GM21619 (cell line): ENCODE results near the gene CHST14.
A peak's percentile ranks its signal among the peaks of the same experiment; 100 is the strongest.

Source experiments
- ATAC-seq: cut with Tn5 transposase; IDR thresholded peaks from one replicate; pipeline ENCODE4 v1.9.1; 2021; ENCODE audit not compliant: unreplicated experiment

The CHST14 gene

DNA sequence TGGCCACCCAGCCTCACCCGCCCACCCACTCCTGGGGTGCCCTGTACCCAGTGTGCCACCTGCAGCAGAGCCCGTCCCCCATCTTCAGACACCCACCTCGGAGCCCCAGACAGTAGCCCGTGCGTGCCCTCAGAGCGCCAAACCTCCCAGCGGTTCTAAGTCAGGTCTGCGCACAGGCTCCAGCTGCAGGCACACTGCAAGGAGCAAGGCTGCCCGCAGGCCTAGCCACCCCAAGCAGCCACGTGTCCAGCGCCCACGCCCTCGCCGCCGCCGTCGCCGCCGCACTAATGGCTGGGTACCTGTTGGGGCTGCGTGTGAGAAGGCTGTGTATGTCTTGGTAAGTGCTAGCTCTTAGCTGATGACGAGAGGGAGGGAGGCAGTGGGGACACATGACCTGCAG is 8.8 kb upstream of the CHST14 start:
- ATAC-seq, result no peak

DNA sequence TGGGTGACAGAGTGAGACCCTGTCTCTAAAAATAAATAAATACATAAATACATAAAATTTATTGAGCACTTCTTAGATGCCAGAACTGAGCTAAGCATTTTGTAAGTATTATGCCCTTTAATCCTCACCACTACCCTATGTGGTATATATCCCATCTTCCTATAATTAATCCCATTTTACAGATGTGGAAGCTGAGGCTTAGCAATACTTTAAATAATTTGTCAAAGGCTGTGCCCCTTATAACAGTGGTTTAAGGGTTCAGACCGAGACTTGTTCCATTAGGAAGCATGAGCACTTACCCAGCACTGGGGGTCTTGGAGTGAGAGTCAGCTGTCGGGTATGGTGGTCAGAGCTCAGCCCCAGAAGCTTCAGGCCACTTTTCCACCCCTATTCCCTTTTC is 7.5 kb upstream of the CHST14 start:
- no peak for ATAC-seq

DNA sequence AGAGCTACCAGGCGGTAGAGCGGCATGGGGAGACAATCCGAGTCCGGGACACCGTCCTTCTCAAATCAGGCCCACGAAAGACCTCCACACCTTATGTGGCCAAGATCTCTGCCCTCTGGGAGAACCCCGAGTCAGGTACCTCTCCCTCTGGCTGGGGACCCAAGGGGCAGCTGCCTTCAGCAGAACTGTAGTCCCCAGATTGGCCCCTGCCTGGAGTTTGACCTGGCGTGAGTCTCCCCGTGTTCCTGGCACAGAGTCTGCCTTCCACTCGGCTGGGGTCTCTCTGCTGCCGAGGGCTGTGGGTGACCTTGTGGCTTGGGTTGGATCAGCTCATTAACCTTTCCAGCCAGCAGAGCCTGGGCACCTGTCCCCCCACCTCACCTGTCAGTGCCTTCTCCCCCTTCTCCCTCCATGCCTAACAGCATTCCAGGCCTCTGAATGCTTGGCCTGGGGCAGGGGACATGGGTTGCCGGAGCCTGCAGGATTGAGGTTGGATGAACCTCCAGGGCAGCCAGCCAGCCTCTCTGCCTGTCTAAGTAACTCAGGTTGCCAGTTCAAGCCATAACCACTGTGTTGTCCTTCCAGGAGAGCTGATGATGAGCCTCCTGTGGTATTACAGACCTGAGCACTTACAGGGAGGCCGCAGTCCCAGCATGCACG is 6.8 kb upstream of the CHST14 start:
- ATAC-seq, result no peak

DNA sequence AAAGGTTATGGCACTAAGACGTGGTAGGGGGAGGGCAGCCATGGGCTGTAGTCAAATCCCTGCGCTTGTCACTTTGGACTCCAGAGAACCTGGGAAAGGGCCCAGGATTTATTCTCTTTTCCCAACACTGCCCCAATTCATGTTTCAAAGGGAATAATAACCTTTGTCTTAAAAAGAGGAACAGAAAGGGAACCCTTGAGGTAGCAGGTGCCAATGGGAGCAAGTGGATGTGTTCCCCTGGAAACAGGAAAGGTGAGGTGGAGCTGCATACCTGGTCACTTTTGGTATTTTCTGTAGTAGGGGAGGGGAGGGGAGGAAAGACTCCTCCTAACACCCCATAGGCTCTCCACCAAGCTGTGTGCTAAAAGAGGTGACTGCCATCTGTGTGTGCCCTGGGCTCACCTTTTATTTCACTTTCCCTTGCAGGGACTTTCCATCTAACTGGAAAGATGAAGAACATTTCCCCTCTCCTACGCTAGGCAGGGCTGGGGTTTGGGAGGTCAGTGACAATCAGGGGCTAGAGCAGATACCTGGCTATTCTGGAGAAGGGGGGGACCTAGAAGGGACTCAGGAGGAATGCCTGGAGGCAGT is 6.1 kb upstream of the CHST14 start:
- no peak for ATAC-seq

DNA sequence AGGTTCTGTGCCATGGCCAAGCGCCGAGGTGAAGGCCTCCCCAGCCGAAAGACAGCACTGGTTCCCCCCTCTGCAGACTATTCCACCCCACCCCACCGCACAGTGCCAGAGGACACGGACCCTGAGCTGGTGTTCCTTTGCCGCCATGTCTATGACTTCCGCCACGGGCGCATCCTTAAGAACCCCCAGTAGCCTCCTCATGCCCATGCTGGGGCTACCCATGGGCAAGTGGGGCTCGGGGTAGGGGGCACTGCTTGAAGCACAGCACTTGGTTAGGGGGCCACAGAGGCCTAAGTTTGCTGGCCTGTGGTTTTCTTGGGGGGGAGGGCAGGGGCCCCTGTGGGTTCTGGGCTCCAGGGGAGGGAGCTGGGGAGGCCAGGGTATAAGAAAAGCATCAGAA is 4.8 kb upstream of the CHST14 start:
- ATAC-seq, result no peak

DNA sequence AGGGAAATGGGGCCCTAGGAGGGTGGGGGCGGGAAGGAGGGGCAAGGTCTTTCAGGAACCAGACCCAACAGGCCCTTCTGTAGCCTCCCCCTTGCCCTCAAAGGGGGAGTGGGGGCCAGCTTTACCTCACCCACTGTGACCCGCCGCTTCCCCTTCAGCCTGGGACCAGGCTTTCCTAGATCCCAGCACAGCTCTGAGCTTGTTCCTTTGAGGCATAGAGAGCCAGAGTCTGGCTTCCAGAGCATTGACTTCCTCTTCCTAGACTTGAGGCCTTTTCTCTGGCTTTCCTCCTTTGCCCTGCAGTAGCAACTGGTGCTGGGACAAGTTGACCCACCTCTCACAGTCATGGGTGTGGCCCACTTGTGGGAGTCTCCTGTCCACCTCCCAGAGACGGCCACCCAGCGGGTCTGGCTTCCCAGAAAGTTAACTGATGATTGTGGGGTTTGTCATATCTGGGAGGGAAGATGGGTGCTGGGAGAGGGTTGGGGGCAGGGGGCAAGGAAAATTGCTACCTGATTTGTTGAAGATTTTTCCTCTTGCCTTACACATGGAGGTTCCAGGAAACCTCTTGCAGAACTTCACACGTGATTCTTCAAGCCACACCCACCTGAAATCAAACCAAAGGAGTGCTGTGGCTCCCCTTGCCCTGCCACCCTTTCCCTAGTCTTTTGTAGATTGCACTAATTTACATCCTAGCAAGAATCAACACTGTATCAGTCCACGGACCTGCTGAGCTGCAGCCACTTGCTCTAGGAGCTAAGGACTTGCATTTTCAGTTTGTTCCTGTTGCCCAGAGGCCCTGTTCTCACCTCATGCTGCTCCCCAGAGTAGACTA is 4.1 kb upstream of the CHST14 start:
- ATAC-seq, result no peak

DNA sequence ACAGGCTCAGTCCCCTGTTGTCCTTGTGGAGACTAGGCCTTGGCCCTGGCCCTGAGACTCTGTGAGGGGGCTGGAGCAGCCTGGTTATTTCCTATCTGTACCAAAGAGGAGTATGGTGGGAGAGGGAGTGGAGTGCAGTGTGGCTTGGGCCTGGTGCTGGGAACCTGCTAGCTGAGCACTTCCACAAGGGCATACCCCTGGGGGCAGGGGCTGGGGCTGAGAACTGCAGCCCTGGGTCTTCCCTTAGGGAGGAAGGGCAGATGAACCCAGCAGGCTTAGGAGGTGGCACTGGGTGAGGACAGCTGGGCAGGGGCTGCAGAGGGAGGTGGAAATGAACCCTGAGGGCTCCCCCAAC is 3.5 kb upstream of the CHST14 start:
- ATAC-seq, result no peak

DNA sequence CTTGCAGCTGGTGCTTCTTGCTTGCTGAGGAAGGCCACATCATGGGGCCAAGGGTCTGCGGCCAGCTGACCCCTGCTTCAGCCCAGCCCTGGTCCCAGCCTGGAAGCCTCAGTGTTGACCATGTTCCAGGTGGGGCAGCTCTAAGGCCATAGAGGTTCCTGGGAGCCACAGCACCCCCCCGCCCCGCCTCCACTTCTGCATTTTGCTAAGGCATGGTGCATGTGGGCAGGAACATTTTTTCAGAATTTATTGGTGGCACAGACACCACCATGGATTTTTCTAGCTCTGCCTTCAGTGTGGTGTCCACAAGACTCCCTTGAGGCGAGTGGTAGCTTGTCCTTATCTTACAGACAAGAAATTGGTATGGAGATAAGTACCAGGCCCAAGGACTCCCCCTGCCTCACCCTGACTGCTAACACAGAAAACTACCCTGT is 1.9 kb upstream of the CHST14 start:
- no peak for ATAC-seq

DNA sequence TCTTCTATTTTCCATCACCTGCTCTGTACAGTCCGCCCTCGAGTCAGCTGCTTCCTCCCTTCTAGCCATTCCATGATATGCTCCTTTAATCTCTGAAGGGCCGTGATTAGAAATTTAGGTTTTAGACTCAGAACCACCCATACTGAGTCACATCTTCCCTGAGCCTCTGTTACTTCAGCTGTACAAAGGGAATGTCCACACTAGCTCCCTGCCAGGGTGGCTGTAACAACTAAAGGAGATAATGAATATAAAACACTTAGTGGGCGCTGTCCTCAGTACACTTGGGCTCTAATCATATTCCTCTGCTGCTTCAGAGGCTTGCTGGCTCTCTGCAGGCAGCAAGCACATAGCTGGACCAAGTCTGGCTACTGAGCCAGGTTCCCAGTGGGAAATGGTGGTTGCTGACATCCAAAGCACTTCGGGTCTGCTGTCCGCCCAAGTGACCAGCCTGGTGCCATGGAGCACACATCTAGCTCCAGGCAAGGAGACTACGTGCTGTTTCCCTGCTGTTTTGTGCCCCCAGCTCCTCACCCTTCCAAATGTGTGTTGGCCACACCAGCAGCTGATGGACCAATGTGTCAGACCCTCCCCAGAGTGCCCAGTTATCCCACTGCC is 901 bp upstream of the CHST14 start:
- no peak for ATAC-seq

DNA sequence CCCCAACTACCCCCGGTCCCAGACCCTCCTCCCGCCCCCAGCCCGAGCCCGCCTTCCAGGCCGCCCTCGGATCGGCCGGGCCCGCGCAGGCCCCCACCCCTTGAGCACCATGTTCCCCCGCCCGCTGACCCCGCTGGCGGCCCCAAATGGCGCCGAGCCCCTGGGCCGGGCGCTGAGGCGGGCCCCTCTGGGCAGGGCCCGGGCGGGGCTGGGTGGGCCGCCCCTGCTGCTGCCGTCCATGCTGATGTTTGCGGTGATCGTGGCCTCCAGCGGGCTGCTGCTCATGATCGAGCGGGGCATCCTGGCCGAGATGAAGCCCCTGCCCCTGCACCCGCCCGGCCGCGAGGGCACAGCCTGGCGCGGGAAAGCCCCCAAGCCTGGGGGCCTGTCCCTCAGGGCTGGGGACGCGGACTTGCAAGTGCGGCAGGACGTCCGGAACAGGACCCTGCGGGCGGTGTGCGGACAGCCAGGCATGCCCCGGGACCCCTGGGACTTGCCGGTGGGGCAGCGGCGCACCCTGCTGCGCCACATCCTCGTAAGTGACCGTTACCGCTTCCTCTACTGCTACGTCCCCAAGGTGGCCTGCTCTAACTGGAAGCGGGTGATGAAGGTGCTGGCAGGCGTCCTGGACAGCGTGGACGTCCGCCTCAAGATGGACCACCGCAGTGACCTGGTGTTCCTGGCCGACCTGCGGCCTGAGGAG is 472 bp downstream of the CHST14 start:
- ATAC-seq, result peak; percentile 35

DNA sequence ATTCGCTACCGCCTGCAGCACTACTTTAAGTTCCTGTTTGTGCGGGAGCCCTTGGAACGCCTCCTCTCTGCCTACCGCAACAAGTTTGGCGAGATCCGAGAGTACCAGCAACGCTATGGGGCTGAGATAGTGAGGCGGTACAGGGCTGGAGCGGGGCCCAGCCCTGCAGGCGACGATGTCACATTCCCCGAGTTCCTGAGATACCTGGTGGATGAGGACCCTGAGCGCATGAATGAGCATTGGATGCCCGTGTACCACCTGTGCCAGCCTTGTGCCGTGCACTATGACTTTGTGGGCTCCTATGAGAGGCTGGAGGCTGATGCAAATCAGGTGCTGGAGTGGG is 995 bp downstream of the CHST14 start:
- peak; percentile 18 for ATAC-seq

DNA sequence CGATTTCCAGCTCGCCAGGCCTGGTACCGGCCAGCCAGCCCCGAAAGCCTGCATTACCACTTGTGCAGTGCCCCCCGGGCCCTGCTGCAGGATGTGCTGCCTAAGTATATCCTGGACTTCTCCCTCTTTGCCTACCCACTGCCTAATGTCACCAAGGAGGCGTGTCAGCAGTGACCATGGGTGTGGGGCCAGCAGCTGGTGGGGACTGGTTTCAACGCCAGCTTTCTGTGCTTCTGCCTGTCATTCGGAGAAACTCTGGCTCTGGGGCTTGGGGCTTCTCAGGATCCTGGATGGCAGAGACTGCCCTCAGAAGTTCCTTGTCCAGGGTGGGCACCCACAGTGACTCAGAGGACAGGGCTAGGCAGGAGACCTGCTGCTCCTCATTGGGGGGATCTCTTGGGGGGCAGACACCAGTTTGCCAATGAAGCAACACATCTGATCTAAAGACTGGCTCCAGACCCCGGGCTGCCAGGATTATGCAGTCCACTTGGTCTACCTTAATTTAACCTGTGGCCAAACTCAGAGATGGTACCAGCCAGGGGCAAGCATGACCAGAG is 1.5 kb downstream of the CHST14 start:
- ATAC-seq, result no peak

DNA sequence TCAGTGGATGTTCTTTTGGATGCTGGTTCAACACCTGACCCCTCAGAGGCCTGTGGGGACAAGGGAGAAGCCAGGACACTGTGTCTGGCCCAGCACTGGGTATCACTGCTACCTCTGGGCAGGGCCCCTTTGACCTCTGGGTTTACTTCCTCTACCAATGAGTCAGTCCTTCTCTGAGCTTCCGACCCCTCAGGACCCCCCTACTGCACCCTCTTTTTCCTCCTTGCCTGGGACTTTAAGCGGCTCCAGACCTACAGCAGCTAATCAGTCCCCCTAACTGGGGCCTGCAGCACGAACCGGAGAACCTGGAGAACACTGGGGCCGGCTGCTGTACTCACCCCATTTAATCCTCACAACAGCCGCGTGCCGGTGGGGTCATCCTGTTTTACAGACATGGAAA is 3.8 kb downstream of the CHST14 start:
- ATAC-seq, result no peak

DNA sequence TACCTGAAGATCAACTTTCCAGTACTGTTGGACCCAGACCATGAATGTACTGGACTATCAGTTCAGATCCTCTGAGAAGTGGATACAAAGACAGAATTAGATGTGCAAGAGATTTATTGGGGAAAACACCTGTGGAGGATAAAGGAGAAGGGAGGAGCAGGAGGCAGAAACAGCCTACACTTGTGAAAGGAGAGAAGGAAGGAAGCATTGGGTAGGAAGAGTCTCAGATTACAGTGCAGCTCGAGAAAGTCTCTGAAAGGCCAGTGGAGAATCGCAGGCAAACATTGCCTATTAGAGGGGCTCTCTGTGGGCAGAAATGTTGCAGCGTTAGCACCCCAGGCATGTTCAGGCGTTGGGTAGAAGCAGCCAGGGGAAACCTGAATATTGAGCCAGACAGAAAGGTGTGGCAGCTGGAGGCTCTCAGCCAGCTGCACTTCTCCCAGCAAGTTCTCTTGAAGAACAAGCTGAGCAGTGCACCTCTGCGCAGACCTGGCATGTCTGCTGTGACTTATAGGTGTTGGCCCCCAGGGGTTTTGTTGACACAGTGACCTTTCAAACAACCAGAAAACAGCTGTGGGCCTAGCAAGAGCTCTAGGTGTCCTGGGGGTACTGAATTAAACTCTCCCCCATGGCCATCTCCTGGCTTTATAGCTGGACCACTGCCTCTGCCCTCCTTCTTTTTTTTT is 7.0 kb downstream of the CHST14 start:
- no peak for ATAC-seq

DNA sequence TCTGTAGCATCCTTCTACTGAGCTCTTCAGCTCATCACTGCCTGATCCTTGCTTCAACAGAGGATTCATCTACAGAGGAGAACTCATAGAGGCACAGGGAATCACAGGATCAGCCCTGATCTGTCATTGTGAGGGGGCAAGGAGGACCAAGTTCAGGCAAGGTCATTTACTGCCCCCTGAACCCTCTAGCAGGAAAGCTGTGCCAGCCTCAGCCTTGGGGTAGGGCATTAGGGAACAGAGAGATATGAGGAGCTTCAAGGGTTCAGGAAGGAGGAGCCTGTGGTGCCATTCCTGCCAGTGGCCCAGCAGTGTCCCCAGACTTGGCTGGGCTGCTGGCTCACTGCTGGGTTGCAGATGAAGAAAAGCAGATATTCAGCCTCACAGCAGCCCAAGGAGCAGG is 8.2 kb downstream of the CHST14 start:
- no peak for ATAC-seq

DNA sequence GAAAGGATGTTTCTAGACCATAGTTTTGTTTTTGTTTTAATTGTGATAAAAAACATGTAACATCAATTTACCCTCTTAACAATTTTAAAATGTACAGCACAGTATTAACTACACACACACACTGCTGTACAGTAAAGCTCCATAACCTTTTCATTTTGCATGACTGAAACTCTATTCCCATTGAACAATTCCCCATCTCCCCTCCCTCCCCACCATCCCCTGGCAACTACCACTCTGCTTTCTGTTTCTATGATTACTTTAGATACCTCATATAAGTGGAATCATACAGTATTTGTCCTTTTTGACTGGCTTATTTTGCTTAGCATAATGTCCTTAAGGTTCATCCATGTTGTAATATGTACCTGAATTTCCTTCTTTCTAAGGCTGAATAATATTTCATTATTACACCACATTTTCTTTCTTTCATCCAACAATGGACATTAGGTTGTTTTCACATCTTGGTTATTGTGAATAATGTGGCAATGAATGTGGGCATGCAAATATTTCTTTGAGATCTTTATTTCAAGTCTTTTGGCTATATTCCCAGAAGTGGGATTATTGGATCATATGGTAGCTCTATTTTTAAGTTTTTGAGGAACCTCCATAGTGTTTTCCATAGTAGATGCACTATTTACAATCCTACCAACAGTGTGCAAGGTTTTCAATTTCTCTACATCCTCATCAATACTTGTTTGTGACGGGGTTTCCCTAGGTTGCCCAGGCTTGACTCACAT is 10.7 kb downstream of the CHST14 start:
- no peak for ATAC-seq

DNA sequence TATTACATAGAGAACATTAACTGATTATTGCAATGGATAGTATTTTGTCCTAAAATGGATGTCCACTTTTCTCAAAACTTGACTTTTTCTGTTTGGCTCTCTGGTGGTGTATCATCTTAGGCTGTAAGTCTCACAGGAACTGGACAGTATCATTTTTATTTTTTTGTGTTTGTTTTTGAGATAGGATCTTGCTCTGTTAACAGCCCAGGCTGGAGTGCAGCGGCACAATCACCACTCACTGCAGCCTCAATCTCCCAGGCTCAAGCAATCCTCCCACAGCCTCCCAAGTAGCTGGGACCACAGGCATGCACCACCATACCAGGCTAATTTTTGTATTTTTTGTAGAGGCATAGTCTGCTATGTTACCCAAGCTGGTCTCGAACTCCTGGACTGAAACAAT is 13.1 kb downstream of the CHST14 start:
- ATAC-seq, result no peak

DNA sequence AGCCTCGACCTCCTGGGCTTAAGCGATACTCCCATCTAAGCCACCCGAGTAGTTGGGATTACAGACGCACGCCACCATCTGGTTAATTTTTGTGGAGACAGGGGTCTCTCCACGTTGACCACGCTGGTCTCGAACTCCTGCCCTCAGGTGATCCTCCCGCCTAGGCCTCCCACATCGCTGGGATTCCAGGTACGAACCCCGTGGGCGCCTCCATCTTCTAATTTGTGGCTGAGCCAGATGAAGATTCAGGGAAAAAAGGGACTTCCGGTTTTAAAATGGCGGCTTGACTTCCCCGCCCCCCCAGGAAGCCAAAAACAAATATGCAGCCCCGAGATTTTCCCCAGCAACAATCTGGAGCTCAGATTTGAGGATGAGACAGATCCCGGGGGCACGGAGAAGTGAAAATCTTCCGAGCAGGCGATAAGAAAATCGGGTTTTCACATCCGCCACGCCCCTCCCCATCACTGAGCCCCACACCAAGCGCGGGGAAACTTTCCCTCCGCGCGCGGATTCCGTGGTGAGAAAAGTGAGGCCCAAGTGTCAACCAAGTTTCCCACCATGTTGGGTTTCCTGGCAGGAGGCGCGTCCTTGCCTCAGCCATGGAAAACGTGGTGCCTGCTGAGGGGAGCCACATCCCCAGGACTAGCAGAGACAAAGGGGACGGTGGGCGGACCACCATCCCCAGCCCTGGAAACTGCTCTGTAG is 15.4 kb downstream of the CHST14 start:
- no peak for ATAC-seq
